Measurements from ENCODE around the gene PRR20C.

DNA sequence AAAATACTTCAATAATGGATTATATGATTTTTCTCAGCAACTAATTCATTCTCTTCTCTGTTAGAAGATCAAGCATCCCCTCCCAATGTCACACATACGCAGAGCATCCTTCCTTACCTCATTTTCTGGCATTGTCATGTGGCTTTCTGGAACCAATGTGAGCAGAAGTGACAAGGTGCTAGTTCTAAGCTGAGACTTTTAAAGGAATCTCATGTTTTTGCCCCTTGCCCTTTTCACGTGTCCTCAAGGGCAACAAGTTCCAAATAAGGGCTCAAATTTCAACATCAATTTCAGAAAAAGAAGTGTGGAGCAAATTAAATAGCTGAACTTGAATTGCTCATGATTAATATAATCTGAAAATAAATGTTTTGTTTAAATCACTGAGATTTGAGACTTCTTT, 17.8 kb upstream of the PRR20C start:
- TF ChIP-seq, protein P1, sequence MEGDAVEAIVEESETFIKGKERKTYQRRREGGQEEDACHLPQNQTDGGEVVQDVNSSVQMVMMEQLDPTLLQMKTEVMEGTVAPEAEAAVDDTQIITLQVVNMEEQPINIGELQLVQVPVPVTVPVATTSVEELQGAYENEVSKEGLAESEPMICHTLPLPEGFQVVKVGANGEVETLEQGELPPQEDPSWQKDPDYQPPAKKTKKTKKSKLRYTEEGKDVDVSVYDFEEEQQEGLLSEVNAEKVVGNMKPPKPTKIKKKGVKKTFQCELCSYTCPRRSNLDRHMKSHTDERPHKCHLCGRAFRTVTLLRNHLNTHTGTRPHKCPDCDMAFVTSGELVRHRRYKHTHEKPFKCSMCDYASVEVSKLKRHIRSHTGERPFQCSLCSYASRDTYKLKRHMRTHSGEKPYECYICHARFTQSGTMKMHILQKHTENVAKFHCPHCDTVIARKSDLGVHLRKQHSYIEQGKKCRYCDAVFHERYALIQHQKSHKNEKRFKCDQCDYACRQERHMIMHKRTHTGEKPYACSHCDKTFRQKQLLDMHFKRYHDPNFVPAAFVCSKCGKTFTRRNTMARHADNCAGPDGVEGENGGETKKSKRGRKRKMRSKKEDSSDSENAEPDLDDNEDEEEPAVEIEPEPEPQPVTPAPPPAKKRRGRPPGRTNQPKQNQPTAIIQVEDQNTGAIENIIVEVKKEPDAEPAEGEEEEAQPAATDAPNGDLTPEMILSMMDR (IDR thresholded peaks at IDR 0.05; ENCODE audit: low read depth, low read length): no peak
- TF ChIP-seq POLR2A (IDR thresholded peaks at IDR 0.05; ENCODE audit: extremely low read depth, insufficient read length) (no peak), MAX (IDR thresholded peaks at IDR 0.05; ENCODE audit: low read depth, low read length) (no peak)

Measured in NB4 (cell line).